G401 (cell line): ENCODE data around the gene HRH2. TPM values are rescaled to one million over a fixed set of nuclear protein-coding genes. Genes with fewer than 3 reads are reported as not detected.
"Not testable (repeated sequence)": the region's sequence is repeated elsewhere in the genome, so short reads cannot be mapped to it uniquely, and the experiment has no call there.

Experiments used
- DNase-seq: peaks from one replicate; pipeline ENCODE4 v3.0.0-alpha.2; 2015; ENCODE audit warnings: low spot score
- in situ Hi-C: cut with HindIII; loops from 2 replicates; pipeline ENCODE4 v1.10.0; 2016; ENCODE audit warnings: low sequenced_read_pairs, mixed read lengths
- total RNA-seq: library from RNA; depleted of rRNA; stranded (reverse); fragments of >200 nt; shearing (Covaris generic); gene quantifications from 2 replicates; pipeline ENCODE4 v1.2.3, GENCODE V29; 2014; rRNA removed

HRH2 gene
- total RNA-seq: not detected in 2 replicates

- in situ Hi-C loops: no loop called here
- no peak for DNase-seq
Measured at GRCh38 chr5:175657593-175658271, at the start of gene HRH2. TSS of gene HRH2 (plus strand) at chr5:175658071. CDS start at chr5:175683234, 25,163 bp downstream.

DNA sequence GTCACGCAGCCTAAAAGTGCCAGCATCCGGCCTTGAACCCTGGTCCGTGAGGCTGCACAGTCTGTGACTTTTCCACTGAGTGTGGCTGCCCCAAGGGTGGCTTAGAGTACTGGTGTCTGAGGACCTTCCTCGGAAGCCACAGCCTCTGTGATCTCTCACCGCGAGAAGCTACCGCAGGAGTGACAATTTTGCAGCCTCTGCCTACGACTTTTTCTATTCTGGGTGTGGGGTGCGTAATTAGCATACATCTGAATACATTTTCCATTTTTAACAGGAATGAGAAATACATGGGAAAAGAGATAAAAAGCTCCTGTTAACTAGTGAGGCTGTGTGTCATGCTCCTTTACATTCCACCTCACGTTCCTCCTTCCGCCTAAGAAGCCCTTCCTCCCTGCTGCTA is 48.3 kb upstream of the HRH2 start:
- DNase-seq: no peak
- in situ Hi-C loops: no loop called here

DNA sequence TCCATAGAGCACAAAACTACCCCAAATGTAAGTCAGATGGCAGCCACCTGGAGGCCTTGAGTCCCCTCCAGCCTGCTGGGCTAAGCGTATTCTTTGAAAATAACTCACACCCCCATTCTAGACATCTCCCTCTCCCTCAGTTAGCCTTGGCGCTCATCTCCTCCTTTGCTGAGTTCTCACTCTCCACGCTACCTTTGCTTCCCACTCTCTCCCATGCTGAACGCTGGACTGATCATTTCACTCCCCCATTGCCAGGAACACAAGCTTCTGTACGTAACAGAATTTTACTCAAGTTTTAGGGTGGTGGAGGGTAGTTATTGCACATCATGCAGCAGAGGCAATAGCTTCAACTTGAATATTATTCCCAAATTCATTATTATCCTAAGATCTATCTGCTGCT is 47.5 kb upstream of the HRH2 start:
- in situ Hi-C loops: no loop called here
- DNase-seq: no peak

DNA sequence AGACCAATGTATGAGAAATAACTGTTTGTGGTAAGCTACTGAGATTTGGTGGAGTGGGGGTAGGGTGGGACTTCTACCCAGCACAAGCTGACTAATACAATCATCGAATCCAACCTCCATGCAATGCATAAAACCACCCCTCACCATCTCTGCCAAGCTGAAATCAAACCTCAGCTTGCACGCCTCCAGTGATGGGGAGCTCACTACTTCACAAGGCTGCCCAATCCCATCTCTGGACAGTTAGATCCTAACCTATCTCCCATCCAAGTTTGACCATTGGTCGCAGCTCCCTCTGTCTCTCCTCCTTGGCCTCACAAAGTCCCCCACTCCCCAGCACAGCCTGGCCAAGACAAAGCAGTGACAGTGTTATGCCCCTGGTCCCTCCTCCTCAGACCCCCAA is 47.0 kb upstream of the HRH2 start:
- DNase-seq: no peak
- in situ Hi-C loops: no loop called here

DNA sequence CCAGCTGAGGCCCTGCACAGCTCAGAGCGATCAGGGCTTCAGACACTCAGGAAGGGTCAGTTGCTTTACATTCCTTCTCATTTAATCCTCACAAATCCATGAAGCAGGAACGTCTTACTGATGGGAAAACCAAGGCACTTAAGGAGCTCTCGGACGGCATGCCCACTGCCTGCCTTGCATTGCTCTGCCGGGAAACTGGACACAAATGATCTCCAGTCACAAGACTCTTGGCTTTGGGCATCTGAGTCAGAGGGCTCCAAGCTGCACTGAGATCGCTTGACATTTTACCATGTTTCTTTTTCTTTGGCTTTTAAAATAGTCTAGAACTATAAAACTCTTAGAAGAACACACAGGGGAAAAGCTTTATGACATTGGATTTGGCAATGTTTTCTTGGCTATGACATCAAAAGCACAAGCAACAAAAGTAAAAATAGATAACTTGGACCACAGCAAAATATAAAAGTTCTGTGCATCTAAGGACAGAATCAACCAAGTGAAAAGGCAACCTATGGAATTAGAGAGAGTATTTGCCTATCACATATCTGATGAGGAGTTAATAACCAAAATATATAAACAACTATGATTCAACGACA is 43.6 kb upstream of the HRH2 start:
- in situ Hi-C loops: no loop called here
- DNase-seq: no peak

- in situ Hi-C loops: no loop called here
Measured at GRCh38 chr5:175614861-175615260, 43.0 kb upstream of the HRH2 start.

GRCh38 chr5:175616083-175616482 is 41.8 kb upstream of the HRH2 start:
- DNase-seq: no peak
- in situ Hi-C loops: no loop called here

More at GRCh38 chr5:175614861-175615260, 43.0 kb upstream of the HRH2 start:
- DNase-seq: no peak

DNA sequence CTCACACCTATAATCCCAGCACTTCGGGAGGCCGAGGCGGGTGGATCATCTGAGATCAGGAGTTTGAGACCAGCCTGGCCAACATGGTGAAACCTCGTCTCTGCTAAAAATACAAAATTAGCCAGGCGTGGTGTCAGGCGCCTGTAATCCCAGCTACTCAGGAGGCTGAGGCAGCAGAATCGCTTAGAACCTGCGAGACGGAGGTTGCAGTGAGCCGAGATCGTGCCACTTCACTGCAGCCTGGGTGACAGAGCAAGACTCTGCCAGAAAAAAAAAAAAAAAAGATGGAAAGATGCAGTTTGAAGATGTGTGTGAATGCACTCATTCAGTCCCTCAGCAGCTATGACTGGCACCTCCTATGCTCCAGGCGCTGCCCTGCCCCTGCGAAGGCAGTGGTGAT is 41.3 kb upstream of the HRH2 start:
- DNase-seq, in situ Hi-C loops: not testable (repeated sequence)

- in situ Hi-C loops: no loop called here
- DNase-seq: no peak
Measured at GRCh38 chr5:175617447-175617846, 40.4 kb upstream of the HRH2 start.

GRCh38 chr5:175620527-175620926 is 37.3 kb upstream of the HRH2 start:
- in situ Hi-C loops: no loop called here
- no peak for DNase-seq

GRCh38 chr5:175621971-175622370 is 35.9 kb upstream of the HRH2 start:
- in situ Hi-C loops: no loop called here
- no peak for DNase-seq

DNA sequence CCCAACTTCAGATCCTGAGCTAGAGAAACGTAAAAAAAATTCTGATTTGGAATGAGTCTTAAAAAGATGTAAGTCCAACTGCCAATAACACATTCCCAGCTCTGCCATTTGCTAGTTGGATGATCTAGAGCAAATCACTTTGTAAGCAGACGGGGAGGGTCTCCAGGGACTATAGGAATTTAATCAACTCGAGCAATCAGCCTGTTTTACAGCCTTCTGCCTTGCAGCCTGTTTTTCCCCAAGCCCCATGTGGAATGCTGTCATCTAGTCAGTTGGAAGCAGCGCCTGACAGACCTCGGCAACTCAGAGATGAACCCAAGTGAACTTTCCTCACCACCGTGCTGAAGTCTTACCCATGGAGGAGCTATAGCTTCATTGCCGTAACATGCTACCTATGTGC is 34.8 kb upstream of the HRH2 start:
- no peak for DNase-seq
- in situ Hi-C loops: no loop called here

GRCh38 chr5:175624316-175624715 is 33.6 kb upstream of the HRH2 start:
- in situ Hi-C loops: no loop called here
- DNase-seq: no peak

GRCh38 chr5:175627005-175627404 is 30.9 kb upstream of the HRH2 start:
- DNase-seq: peak; percentile 5
- in situ Hi-C loops: no loop called here

DNA sequence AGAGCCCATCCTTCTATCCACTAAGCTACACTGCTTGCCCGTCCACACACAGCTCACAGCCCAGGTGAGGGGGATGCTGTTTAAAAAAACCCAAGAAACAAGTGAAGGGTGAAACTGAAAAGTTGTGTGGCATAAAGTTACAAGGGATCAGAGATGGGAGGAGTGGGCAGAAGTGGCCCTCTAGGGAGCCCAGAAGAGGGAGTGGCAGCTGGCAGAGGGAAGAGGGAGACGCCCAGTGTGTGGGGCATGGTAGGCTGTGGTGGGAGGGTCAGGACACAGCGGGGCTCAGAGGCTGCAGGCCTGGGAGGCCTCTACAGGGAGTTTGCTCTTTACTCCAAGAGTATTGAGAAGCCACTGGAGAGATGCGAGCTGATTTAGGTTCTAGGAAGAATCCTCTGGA is 30.1 kb upstream of the HRH2 start:
- in situ Hi-C loops: no loop called here
- DNase-seq: no peak

- DNase-seq: peak; percentile 19
- in situ Hi-C loops: no loop called here
Measured at GRCh38 chr5:175628668-175629067, 29.2 kb upstream of the HRH2 start.

DNA sequence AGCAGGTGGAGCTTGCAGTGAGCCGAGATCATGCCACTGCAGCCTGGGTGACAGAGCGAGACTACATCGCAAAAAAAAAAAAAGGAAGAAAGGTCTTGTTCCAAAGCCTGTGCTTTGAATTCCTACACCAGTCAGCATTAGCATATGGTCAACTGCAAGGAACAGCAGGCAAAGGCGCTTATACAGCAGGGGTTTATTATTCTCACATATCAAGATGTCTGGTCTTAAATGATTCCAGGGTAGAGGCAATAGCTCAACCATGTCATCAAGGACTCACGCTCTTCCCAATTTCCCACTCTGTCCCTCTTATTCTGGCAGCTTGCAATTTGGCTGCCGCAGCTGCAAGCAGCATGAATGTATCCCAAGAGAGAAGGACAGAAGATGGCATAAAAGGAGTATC is 28.6 kb upstream of the HRH2 start:
- DNase-seq: peak; percentile 60
- in situ Hi-C loops: no loop called here

DNA sequence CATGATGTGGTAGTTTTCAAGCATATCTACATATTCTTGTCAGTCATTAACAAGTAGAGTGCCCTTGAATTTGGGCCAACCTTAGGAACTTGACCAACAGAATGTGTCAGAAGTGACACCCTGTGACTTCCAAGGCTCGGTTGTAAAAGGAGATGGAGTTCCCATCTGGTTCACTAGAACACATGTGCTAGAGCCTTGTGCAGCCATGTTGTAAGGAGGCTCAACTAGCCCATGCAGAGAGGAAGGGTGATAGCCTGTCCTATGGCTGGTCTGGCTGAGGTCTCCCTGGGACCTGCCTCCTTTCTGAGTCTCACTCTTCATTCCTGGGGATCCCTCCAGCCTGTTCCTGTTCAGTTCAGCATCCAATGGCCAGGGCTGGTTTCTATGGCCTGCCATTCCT is 28.1 kb upstream of the HRH2 start:
- DNase-seq: no peak
- in situ Hi-C loops: no loop called here

GRCh38 chr5:175635854-175636584 is 21.9 kb upstream of the HRH2 start:
- in situ Hi-C loops: no loop called here
- DNase-seq: no peak

DNA sequence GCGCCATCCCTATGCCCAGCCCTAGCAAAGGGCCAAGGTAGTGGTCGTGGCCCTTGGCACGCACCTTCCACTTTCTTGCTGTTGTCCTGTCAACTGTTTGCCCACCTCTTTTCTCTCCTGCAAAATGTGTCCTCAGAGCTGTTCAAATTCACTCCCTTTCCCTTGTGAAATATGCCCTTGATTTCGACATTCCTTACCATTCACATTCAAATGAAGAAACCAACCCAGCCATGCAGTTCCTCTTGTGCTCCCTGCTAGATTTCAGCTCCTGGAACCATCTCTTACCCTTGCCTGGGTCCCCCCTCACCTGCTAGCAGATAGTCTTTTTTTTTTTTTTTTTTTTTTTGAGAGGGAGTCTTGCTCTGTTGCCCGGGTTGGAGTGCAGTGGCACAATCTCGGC is 19.6 kb upstream of the HRH2 start:
- in situ Hi-C loops: no loop called here

More for the DNA sequence above, 19.6 kb upstream of the HRH2 start:
- no peak for DNase-seq
